Nephron progenitor cell (in vitro differentiated cells): ENCODE measurements around the gene TRIM47.

Experiments
- DNase-seq: peaks from one replicate; pipeline ENCODE4 v3.0.0; 2021
- H3K27ac Mint-ChIP-seq: 2 replicates; pipeline ENCODE4 v1.8.0; 2021; ENCODE audit warnings: mild to moderate bottlenecking, moderate library complexity, mixed read lengths
- H3K27me3 Mint-ChIP-seq: 2 replicates; pipeline ENCODE4 v1.8.0; 2021; ENCODE audit warnings: mild to moderate bottlenecking, low read depth, mixed read lengths; ENCODE audit not compliant: poor library complexity
- H3K36me3 Mint-ChIP-seq: 2 replicates; pipeline ENCODE4 v1.8.0; 2021; ENCODE audit warnings: low read depth, mixed read lengths
- H3K4me1 Mint-ChIP-seq: 2 replicates; pipeline ENCODE4 v1.8.0; 2021; ENCODE audit warnings: mixed read lengths
- H3K4me3 Mint-ChIP-seq: 2 replicates; pipeline ENCODE4 v1.8.0; 2021; ENCODE audit warnings: mild to moderate bottlenecking, moderate library complexity, mixed read lengths
- H3K9me3 Mint-ChIP-seq: 2 replicates; pipeline ENCODE4 v1.8.0; 2021; ENCODE audit warnings: mild to moderate bottlenecking, moderate library complexity, mixed read lengths
- TF ChIP-seq, protein P1 (sequence below): fragments of 200-600 bp; sonication (generic); IDR thresholded peaks from 2 replicates; pipeline ENCODE4 v1.5.0; 2021; ENCODE audit warnings: antibody characterized with exemption

Gene TRIM47

DNA sequence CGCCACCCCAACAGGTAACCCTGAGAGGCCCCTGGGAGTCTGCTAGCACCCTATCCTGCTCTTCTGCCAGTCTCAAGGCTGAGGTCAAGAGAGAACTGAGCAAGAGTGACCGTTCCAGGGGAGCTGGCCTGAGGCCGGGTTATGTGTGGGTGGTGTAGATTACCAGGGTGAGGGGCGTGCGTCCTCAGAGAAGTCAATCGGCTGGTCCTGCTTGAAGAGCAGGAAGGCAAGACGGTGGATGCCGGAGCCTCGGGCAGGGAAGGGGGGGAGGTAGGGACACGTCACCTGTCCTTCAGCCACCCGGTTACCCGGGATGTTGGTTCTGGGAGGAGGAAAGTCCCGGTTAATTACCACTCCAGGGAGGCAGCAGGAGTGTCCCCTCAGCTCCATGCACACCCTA is 21.0 kb upstream of the TRIM47 start:
- Mint-ChIP-seq H3K4me3 (no peak overlapping the region), H3K9me3 (no peaks in the 10 kb centered on the region), H3K27me3 (peaks cover 2% of the 10 kb centered on the region), H3K4me1 (peaks cover 27% of the 10 kb centered on the region), H3K36me3 (peaks cover 18% of the 10 kb centered on the region), H3K27ac (no peak overlapping the region)
- TF ChIP-seq, protein P1, sequence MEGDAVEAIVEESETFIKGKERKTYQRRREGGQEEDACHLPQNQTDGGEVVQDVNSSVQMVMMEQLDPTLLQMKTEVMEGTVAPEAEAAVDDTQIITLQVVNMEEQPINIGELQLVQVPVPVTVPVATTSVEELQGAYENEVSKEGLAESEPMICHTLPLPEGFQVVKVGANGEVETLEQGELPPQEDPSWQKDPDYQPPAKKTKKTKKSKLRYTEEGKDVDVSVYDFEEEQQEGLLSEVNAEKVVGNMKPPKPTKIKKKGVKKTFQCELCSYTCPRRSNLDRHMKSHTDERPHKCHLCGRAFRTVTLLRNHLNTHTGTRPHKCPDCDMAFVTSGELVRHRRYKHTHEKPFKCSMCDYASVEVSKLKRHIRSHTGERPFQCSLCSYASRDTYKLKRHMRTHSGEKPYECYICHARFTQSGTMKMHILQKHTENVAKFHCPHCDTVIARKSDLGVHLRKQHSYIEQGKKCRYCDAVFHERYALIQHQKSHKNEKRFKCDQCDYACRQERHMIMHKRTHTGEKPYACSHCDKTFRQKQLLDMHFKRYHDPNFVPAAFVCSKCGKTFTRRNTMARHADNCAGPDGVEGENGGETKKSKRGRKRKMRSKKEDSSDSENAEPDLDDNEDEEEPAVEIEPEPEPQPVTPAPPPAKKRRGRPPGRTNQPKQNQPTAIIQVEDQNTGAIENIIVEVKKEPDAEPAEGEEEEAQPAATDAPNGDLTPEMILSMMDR = no peak
- DNase-seq = no peak

- TF ChIP-seq, protein P1 = no peak
- H3K27me3 Mint-ChIP-seq = peaks cover 8% of the 10 kb centered on the region
Measured at GRCh38 chr17:75898791-75899190, 20.4 kb upstream of the TRIM47 start.

DNA sequence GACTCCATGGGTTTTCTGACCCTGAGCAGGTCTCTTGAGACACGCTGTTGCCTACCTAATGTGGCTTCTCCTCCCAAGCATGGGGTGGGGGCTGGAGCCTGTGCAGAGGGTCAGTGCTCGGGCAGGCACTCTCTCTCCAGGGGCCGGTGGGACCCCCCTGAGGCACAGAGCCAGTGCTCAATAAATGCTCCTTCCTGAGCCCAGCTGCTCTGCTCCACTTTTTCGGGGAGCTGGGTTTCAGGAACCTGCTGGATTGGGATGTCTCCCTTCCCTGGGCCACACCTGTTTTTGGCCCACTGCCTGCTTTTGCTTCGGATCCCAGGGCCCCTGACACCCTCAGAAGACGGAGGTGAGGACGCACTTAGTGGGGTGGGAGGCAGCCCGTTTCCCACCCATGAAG is 19.7 kb upstream of the TRIM47 start:
- no peak overlapping the region for H3K27ac Mint-ChIP-seq
- peaks cover 31% of the 10 kb centered on the region for H3K4me1 Mint-ChIP-seq
- H3K9me3 Mint-ChIP-seq = no peaks in the 10 kb centered on the region
- peaks cover 9% of the 10 kb centered on the region for H3K27me3 Mint-ChIP-seq
- peak overlapping the region; percentile 74 for H3K4me3 Mint-ChIP-seq
- no peak for DNase-seq
- TF ChIP-seq, protein P1 = no peak
- H3K36me3 Mint-ChIP-seq = peaks cover 18% of the 10 kb centered on the region

More at GRCh38 chr17:75898791-75899190, 20.4 kb upstream of the TRIM47 start:
- Mint-ChIP-seq H3K4me1 (peaks cover 28% of the 10 kb centered on the region), H3K36me3 (peaks cover 18% of the 10 kb centered on the region), H3K27ac (no peak overlapping the region), H3K4me3 (no peak overlapping the region), H3K9me3 (no peaks in the 10 kb centered on the region)
- DNase-seq = no peak

DNA sequence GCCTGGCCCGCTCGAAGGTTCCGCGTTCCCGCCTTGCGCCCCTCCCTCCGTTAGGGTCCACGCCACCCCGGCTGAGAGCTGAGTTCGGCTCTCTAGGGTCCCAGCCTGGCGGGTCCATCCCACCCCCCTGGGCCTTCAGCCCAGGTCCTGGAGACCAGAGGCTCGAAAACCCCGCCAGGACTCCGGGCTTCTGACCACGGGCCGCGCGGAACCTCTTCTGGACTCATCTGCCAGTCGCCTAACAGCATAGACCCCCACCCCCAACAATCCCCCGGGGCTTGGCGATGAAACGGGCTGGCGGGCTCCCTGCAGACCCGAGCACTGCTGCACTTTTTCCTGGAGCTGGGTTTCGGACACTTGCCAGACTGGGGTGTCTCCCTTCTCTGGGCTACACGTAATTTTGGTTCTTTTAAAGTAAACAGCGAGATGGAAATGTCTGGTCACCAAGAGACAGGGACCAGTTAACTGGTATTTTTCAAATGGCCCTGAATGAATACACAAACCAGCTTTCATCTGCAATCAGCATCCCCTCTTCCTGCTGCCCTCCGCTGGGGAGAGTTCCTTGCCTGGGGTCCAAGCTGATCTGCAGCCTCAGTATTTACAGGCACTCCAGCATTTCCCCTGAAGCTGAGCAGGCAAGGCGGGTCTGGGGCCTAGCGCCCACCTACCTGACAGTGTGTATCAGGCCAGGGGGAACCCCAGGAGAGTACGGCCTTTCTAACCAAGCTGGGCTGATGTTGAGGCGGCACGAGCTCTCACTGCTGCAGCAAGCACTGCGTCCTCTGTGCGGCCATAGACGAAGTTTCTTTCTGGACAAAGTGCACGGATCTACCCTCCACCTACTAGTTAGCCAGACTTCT is 19.0 kb upstream of the TRIM47 start:
- Mint-ChIP-seq H3K4me3 (peak overlapping the region; percentile 74), H3K9me3 (no peaks in the 10 kb centered on the region), H3K27me3 (peaks cover 9% of the 10 kb centered on the region), H3K4me1 (peaks cover 31% of the 10 kb centered on the region), H3K27ac (peak overlapping the region; percentile 39), H3K36me3 (peaks cover 18% of the 10 kb centered on the region)
- TF ChIP-seq, protein P1 = no peak
- no peak for DNase-seq

- H3K9me3 Mint-ChIP-seq = no peaks in the 10 kb centered on the region
- H3K36me3 Mint-ChIP-seq = peaks cover 18% of the 10 kb centered on the region
- peak within 1 kb of the TSS; percentile 39 for H3K27ac Mint-ChIP-seq
- TF ChIP-seq, protein P1 = no peak
- H3K4me3 Mint-ChIP-seq = peak within 1 kb of the TSS; percentile 74
- peak; percentile 84 for DNase-seq
- H3K27me3 Mint-ChIP-seq = peaks cover 9% of the 10 kb centered on the region
- peaks cover 31% of the 10 kb centered on the region for H3K4me1 Mint-ChIP-seq
Measured at GRCh38 chr17:75896415-75897159, 18.2 kb upstream of the TRIM47 start, which contains the start of gene TRIM65. TRIM65 (minus strand) TSS chr17:75896951; CDS start chr17:75896937, 14 bp downstream.
